Fibroblast of villous mesenchyme (primary cell): Measurements from ENCODE around the gene TCHH. TPM values are rescaled to one million over a fixed set of nuclear protein-coding genes. Genes with fewer than 3 reads are reported as not detected.

ENCODE experiments used
- DNase-seq: peaks from one replicate; pipeline ENCODE4 v3.0.0-alpha.2; 2010; ENCODE audit warnings: low read depth
- H3K4me3 ChIP-seq: 2 replicates; pipeline ENCODE4 v1.5.1; 2011; ENCODE audit warnings: low read depth, mild to moderate bottlenecking, low read length
- total RNA-seq: library from RNA; depleted of rRNA; stranded (reverse); fragments of >200 nt; gene quantifications from 2 replicates; pipeline ENCODE4 v1.2.3, GENCODE V29; 2012
- TF ChIP-seq, protein P1 (sequence below): IDR thresholded peaks from 2 replicates; pipeline ENCODE4 v1.5.1; 2012; ENCODE audit warnings: low read depth, mild to moderate bottlenecking, low read length; ENCODE audit not compliant: insufficient read depth

Gene TCHH
- under 0.01 TPM in 1 of 2 replicates, not detected in the other for total RNA-seq

- H3K4me3 ChIP-seq, result no peak within 1 kb of the TSS
- DNase-seq, result no peak
- TF ChIP-seq, protein P1, sequence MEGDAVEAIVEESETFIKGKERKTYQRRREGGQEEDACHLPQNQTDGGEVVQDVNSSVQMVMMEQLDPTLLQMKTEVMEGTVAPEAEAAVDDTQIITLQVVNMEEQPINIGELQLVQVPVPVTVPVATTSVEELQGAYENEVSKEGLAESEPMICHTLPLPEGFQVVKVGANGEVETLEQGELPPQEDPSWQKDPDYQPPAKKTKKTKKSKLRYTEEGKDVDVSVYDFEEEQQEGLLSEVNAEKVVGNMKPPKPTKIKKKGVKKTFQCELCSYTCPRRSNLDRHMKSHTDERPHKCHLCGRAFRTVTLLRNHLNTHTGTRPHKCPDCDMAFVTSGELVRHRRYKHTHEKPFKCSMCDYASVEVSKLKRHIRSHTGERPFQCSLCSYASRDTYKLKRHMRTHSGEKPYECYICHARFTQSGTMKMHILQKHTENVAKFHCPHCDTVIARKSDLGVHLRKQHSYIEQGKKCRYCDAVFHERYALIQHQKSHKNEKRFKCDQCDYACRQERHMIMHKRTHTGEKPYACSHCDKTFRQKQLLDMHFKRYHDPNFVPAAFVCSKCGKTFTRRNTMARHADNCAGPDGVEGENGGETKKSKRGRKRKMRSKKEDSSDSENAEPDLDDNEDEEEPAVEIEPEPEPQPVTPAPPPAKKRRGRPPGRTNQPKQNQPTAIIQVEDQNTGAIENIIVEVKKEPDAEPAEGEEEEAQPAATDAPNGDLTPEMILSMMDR, result no peak
Measured at GRCh38 chr1:152115344-152115743, at the start of gene TCHH. TCHH (minus strand) TSS chr1:152115444; CDS start chr1:152114080, 1,364 bp downstream.

DNA sequence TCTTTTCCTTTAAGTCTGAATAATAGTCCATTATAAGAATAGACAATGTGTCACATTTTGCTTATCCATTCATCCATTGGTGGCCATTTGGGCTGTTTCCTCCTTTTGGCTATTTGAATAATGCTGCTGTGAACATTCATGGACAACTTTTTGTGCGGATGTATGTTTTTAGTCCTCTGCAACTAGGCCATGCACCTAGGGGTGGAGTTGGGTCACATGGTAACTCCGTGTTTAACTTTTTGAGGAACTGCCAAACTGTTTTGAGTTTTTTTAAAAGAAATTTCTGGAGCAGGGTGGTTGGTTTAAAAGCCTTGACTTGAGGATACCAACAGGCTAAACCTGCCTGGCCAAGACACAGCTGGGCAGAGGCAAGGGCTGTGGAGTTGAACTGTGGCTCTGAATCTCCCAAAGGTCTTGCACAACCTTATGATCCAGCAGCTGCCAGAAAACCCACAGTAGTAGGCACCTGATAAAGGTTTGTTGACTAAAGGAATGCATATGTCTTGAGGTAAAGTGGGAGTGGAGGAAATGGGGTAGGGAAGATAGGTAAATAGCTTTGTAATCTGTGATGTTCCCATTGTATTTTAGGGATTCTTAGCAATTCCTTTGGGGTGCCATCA, 49.4 kb upstream of the TCHH start:
- no peak for DNase-seq
- no peak overlapping the region for H3K4me3 ChIP-seq

GRCh38 chr1:152162792-152163463, 47.7 kb upstream of the TCHH start:
- no peak overlapping the region for H3K4me3 ChIP-seq
- DNase-seq, result peak; percentile 86
- TF ChIP-seq, protein P1, result no peak

More for the DNA sequence above, 49.4 kb upstream of the TCHH start:
- TF ChIP-seq, protein P1, result no peak

GRCh38 chr1:152160576-152160975, 45.3 kb upstream of the TCHH start:
- DNase-seq, result no peak
- TF ChIP-seq, protein P1, result no peak

DNA sequence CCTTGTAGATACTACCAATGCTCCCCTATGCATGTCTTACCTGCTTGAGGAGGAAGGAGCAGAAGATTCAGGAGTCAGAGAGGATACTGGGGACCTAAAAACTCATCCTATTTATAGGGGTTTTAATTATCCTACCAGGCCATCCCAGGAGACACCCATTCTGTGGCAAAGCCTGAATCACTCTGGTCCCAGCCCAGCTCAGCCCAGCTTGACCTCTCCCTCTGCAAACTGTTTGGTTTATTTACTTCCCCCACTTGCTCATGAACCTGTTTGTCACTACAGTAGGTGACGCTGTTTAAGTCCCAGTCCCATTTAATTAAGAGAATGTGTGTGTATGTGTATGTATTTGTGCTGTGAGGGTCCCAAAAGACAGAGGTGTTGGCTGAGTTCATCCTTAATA, 43.9 kb upstream of the TCHH start, which contains the start of gene RPTN:
RPTN (minus strand) TSS at position 85 of the 400 bp plus-strand sequence. CDS start 1,339 bp downstream, outside the sequence.
- TF ChIP-seq, protein P1, result no peak

More at GRCh38 chr1:152160576-152160975, 45.3 kb upstream of the TCHH start:
- H3K4me3 ChIP-seq, result no peak overlapping the region

GRCh38 chr1:152153996-152154395, 38.8 kb upstream of the TCHH start:
- no peak for DNase-seq
- TF ChIP-seq, protein P1, result no peak
- H3K4me3 ChIP-seq, result no peak overlapping the region

More for the DNA sequence above, 43.9 kb upstream of the TCHH start, which contains the start of gene RPTN:
- no peak within 1 kb of the TSS for H3K4me3 ChIP-seq
- no peak for DNase-seq
